ENCODE results near the gene NEGR1. TPM values are rescaled to one million over a fixed set of nuclear protein-coding genes. Genes with fewer than 3 reads are reported as not detected.

The NEGR1 gene
- total and polyA plus RNA-seq, 2 experiments from 2014 or later, result 0.57 to 0.94 TPM

DNA sequence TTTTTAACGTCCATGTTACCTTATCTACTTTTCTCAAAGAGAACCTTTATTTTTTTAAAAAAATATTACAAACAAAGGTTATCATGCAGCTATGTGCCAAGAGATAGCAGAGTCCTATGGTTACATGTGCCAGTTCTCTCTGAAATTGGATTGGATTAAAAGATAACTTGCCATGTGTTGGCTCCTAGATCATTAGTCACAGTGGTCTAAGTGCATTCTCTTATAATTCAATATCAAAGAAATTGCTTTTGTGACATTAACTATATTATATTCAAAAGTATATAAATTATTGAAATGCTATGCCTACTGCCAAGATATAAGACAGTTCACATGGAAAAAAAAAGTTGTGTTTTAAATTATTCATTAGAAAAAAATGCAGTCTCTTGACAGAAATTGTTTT, 494.2 kb downstream of the NEGR1 start:
- no peaks in the 10 kb centered on the region for H3K36me3 Mint-ChIP-seq (ENCODE audit: low read depth)
- Histone ChIP-seq H3K36me3 (ENCODE audit: insufficient read depth) (no peaks in the 10 kb centered on the region), H3K79me2 (replicated peaks; ENCODE audit: insufficient read depth) (no peaks in the 10 kb centered on the region), H3F3A (replicated peaks; ENCODE audit: low read depth) (no peaks in the 10 kb centered on the region), H4K20me1 (replicated peaks; ENCODE audit: insufficient read depth) (no peaks in the 10 kb centered on the region), H3K4me1 (ENCODE audit: insufficient read depth) (no peaks in the 10 kb centered on the region), H2AFZ (no peak overlapping the region), H3K9me2 (ENCODE audit: insufficient read depth) (no peaks in the 10 kb centered on the region), H3K4me3 (no peak overlapping the region), H3K27ac (ENCODE audit: low read depth) (no peak overlapping the region), H3K27me3 (ENCODE audit: insufficient read depth) (no peaks in the 10 kb centered on the region), H3K4me2 (no peak overlapping the region)
- TF ChIP-seq ZNF331 (CRISPR knock-in tag; IDR thresholded peaks at IDR 0.05; ENCODE audit: low read depth) (no peak), EZH2 (IDR thresholded peaks at IDR 0.05; ENCODE audit: low read depth, unreplicated experiment) (no peak), CREB1 (CRISPR knock-in tag; IDR thresholded peaks at IDR 0.05; ENCODE audit: low read depth) (no peak), ZNF114 (CRISPR knock-in tag; IDR thresholded peaks at IDR 0.05) (no peak), REST (IDR thresholded peaks at IDR 0.05; ENCODE audit: unreplicated experiment) (no peak)
- TF ChIP-seq, protein P1, sequence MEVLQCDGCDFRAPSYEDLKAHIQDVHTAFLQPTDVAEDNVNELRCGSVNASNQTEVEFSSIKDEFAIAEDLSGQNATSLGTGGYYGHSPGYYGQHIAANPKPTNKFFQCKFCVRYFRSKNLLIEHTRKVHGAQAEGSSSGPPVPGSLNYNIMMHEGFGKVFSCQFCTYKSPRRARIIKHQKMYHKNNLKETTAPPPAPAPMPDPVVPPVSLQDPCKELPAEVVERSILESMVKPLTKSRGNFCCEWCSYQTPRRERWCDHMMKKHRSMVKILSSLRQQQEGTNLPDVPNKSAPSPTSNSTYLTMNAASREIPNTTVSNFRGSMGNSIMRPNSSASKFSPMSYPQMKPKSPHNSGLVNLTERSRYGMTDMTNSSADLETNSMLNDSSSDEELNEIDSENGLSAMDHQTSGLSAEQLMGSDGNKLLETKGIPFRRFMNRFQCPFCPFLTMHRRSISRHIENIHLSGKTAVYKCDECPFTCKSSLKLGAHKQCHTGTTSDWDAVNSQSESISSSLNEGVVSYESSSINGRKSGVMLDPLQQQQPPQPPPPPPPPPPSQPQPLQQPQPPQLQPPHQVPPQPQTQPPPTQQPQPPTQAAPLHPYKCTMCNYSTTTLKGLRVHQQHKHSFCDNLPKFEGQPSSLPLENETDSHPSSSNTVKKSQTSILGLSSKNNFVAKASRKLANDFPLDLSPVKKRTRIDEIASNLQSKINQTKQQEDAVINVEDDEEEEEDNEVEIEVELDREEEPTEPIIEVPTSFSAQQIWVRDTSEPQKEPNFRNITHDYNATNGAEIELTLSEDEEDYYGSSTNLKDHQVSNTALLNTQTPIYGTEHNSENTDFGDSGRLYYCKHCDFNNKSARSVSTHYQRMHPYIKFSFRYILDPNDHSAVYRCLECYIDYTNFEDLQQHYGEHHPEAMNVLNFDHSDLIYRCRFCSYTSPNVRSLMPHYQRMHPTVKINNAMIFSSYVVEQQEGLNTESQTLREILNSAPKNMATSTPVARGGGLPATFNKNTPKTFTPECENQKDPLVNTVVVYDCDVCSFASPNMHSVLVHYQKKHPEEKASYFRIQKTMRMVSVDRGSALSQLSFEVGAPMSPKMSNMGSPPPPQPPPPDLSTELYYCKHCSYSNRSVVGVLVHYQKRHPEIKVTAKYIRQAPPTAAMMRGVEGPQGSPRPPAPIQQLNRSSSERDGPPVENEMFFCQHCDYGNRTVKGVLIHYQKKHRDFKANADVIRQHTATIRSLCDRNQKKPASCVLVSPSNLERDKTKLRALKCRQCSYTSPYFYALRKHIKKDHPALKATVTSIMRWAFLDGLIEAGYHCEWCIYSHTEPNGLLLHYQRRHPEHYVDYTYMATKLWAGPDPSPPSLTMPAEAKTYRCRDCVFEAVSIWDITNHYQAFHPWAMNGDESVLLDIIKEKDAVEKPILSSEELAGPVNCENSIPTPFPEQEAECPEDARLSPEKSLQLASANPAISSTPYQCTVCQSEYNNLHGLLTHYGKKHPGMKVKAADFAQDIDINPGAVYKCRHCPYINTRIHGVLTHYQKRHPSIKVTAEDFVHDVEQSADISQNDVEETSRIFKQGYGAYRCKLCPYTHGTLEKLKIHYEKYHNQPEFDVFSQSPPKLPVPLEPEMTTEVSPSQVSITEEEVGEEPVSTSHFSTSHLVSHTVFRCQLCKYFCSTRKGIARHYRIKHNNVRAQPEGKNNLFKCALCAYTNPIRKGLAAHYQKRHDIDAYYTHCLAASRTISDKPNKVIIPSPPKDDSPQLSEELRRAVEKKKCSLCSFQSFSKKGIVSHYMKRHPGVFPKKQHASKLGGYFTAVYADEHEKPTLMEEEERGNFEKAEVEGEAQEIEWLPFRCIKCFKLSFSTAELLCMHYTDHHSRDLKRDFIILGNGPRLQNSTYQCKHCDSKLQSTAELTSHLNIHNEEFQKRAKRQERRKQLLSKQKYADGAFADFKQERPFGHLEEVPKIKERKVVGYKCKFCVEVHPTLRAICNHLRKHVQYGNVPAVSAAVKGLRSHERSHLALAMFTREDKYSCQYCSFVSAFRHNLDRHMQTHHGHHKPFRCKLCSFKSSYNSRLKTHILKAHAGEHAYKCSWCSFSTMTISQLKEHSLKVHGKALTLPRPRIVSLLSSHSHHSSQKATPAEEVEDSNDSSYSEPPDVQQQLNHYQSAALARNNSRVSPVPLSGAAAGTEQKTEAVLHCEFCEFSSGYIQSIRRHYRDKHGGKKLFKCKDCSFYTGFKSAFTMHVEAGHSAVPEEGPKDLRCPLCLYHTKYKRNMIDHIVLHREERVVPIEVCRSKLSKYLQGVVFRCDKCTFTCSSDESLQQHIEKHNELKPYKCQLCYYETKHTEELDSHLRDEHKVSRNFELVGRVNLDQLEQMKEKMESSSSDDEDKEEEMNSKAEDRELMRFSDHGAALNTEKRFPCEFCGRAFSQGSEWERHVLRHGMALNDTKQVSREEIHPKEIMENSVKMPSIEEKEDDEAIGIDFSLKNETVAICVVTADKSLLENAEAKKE (CRISPR knock-in tag; IDR thresholded peaks at IDR 0.05), result no peak
- peaks cover 2% of the 10 kb centered on the region for H3K27me3 Mint-ChIP-seq (ENCODE audit: insufficient read depth, low read depth, poor library complexity)
- no peak for DNase-seq (ENCODE audit: low spot score)
- no peaks in the 10 kb centered on the region for H3K9me3 Mint-ChIP-seq
- no peaks in the 10 kb centered on the region for H3K4me1 Mint-ChIP-seq
- no peak for ATAC-seq
- no peak overlapping the region for H3K27ac Mint-ChIP-seq
- H3K4me3 Mint-ChIP-seq, result no peak overlapping the region

Data from GM23338 (cell line).